ENCODE data around the gene HSD11B1L.
"Not testable (repeated sequence)": the region's sequence is repeated elsewhere in the genome, so short reads cannot be mapped to it uniquely, and the experiment has no call there.

Gene HSD11B1L

GRCh38 chr19:5687360-5688198, 6.8 kb downstream of the HSD11B1L start:
- no peak for DNase-seq (ENCODE audit: low read depth in 2 of 2)

GRCh38 chr19:5688262-5688881, 7.5 kb downstream of the HSD11B1L start:
- DNase-seq (ENCODE audit: low read depth in 2 of 2) = not testable (repeated sequence)

GRCh38 chr19:5690125-5690954, 9.5 kb downstream of the HSD11B1L start, which contains the start of gene RPL36:
Gene RPL36, plus strand, starts transcription at chr19:5690295. Its CDS starts 213 bp downstream, at chr19:5690508.
- peak; percentile 96 to 98 for DNase-seq (ENCODE audit: low read depth in 2 of 2)

GRCh38 chr19:5690955-5691821, 10.4 kb downstream of the HSD11B1L start:
- DNase-seq (ENCODE audit: low read depth in 2 of 2) = peak in 1 of 2 donors; percentile 58

- DNase-seq (ENCODE audit: low read depth in 2 of 2) = no peak
Observed at GRCh38 chr19:5691822-5692722, 11.2 kb downstream of the HSD11B1L start.

- DNase-seq (ENCODE audit: low read depth in 2 of 2) = no peak
Observed at GRCh38 chr19:5692723-5693194, 11.9 kb downstream of the HSD11B1L start.

- no peak for DNase-seq (ENCODE audit: low read depth in 2 of 2)
Observed at GRCh38 chr19:5693195-5694166, 12.7 kb downstream of the HSD11B1L start.

- no peak for DNase-seq (ENCODE audit: low read depth in 2 of 2)
Observed at GRCh38 chr19:5694167-5694955, 13.5 kb downstream of the HSD11B1L start.

GRCh38 chr19:5694956-5695648, 14.3 kb downstream of the HSD11B1L start:
- no peak for DNase-seq (ENCODE audit: low read depth in 2 of 2)

GRCh38 chr19:5695649-5696195, 14.9 kb downstream of the HSD11B1L start:
- no peak for DNase-seq (ENCODE audit: low read depth in 2 of 2)

GRCh38 chr19:5696196-5697021, 15.6 kb downstream of the HSD11B1L start:
- DNase-seq (ENCODE audit: low read depth in 2 of 2) = no peak

- DNase-seq (ENCODE audit: low read depth in 2 of 2) = no peak
Observed at GRCh38 chr19:5697022-5697889, 16.4 kb downstream of the HSD11B1L start.

- no peak for DNase-seq (ENCODE audit: low read depth in 2 of 2)
Observed at GRCh38 chr19:5697890-5698634, 17.2 kb downstream of the HSD11B1L start.

GRCh38 chr19:5698635-5699422, 18.0 kb downstream of the HSD11B1L start:
- no peak for DNase-seq (ENCODE audit: low read depth in 2 of 2)
